H4 (cell line): Measurements from ENCODE around the gene BCAS3. TPM values are rescaled to one million over a fixed set of nuclear protein-coding genes. Genes with fewer than 3 reads are reported as not detected.

ENCODE experiments used
- DNase-seq: peaks from one replicate; pipeline ENCODE4 v3.0.0-alpha.2; 2015; ENCODE audit warnings: low spot score
- total RNA-seq: library from RNA; depleted of rRNA; stranded (reverse); fragments of >200 nt; shearing (Covaris generic); gene quantifications from 2 replicates; pipeline ENCODE4 v1.2.3, GENCODE V29; 2014

Gene BCAS3
- total RNA-seq, 1 experiment from 2014 or later = 10.2 TPM

DNA sequence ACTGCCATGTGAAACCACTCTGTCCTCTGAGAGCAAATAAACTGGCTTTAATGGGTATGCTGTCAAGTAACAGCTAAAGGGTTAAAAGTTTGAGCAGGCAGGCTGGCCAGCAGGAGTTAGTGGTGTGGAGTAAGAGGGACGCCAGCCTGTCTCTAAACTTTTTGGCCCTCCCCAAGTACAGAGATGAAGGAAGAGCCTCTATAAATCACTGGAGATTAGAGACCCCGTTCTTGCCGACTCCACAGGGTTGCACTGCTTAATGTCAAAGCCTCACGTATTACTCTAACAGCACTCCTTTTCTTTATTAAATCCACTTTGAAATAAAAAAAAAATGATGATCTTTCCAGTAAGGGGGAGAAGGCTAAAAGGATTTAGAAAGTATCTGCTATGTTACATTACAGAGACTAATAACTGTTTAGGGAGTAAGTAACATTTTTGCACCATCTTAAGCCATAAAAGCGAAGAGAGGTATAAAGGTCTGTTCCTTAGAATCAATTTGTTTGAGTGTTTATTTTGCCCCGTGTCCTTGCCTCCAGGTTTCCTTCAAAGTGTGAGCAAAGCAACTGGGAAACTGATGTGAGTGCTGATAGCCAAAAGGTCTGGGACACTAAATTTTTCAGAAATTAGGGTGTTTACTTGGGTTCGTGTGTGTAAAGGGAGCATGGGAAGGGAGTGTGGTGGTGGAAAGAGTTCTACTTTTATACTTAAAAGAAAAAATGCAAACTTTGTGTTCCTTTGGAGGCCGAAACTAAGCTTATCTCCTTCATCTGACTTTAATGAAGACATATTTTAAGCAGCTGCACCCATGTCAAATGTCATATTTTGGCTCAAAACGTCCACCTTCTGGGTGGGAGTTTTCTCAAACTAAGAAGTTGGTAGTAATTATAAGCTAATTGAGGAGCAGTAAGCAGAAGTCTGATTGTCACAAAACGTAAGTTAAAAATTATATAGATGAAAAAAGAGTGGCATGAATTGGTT, 612.0 kb downstream of the BCAS3 start:
- no peak for DNase-seq

- DNase-seq = no peak
Measured at GRCh38 chr17:61291451-61292285, 614.0 kb downstream of the BCAS3 start.

- no peak for DNase-seq
Measured at GRCh38 chr17:61294286-61294685, 616.6 kb downstream of the BCAS3 start.

- peak; percentile 42 for DNase-seq
Measured at GRCh38 chr17:61294777-61295176, 617.1 kb downstream of the BCAS3 start.

DNA sequence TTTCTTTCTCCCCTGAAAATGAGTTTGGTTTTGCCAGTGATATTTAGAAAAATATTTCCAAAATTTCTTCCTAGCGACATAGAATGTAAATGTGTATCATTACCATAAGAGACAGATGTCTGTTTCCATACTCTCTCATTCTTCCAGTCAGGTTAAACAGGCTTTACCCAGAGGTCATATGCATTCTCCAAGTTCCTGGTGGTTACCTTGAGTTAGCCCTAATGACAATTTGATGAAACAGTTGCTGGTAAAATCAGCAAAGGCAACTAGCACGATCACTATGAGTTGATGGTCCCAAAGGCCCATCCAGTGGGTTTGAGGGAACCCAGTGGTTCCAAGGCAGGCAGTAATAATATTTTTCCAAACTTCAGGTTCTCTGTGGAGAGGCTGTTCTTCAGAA, 618.4 kb downstream of the BCAS3 start:
- no peak for DNase-seq

GRCh38 chr17:61299517-61300513, 622.2 kb downstream of the BCAS3 start:
- DNase-seq = no peak

DNA sequence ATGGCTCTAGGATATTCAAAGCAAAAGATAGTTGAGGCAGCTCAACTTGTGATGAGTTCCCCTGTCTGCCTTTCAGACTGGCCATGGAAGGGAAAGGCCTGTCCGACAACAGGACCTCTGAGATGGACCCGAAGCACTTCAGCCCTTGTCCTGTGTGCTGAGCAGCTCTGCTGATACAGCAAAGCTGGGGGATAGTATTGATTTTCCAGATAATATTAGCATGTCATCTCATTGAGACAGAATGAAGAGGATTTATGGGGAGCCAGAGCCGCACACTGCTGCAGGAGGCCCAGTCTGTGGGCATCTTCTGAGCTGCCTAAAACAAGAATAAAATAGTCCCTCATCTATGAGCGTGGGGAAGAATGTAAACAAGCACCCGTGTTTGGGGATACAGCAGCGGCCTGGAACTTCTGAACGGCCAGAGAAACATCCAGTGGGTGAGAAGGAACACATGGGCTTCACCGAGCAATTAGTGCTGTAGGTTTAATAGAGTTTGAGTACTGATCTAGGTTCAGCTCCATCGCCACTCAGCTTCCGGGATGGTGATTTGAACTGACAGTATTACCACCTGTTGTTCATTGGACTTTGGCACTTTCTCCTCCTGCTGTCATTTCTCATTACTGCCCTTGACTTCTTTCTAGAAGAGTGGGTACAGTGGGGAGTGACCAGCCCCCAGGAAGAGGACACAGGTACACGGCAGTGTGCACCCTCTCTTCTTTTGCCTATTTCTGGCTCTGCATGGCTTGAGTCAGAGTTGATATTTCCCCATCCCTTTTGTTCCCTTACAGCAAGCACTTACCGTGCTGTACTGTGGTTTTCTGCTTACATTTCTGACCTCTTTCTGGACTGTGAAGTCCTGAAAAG, 625.5 kb downstream of the BCAS3 start:
- no peak for DNase-seq

- no peak for DNase-seq
Measured at GRCh38 chr17:61303817-61304096, 626.1 kb downstream of the BCAS3 start.

DNA sequence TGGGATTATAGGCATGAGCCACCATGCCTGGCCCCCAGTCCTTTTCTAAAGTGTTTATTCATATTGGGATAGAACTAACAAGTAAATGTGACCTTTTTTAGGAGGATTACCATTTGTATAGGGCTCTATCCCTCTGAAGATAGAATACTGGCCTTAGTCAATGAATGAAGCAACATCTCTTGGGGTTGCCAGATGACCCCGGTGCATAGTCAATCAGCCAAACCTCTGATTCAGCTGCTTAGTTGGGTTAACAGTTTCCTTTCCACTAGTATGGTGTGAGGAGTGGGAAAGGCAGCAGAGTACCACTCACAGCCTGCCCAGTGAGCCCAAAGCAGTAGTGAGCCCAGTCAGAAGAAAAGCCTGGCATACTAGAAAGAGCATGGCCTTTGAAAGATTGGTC, 627.4 kb downstream of the BCAS3 start:
- DNase-seq = no peak

DNA sequence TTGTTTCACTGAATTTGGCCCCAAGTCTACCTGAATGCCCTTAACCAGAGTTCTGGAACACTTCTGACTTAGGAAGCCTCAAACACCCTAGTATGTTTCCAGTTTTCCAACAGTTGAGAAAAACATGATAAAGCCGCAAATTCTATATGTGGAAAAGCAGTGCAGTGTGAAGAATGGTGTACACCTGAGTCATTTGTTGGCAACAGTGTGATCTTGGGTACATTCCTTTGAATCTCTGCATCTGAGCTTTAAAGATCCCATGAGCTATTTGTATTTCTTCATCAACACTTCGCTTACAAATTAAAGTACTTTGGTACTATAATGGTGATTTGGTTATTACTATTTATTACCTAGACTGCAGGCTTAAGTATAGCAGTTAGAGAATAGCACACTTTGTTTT, 628.4 kb downstream of the BCAS3 start:
- no peak for DNase-seq

DNA sequence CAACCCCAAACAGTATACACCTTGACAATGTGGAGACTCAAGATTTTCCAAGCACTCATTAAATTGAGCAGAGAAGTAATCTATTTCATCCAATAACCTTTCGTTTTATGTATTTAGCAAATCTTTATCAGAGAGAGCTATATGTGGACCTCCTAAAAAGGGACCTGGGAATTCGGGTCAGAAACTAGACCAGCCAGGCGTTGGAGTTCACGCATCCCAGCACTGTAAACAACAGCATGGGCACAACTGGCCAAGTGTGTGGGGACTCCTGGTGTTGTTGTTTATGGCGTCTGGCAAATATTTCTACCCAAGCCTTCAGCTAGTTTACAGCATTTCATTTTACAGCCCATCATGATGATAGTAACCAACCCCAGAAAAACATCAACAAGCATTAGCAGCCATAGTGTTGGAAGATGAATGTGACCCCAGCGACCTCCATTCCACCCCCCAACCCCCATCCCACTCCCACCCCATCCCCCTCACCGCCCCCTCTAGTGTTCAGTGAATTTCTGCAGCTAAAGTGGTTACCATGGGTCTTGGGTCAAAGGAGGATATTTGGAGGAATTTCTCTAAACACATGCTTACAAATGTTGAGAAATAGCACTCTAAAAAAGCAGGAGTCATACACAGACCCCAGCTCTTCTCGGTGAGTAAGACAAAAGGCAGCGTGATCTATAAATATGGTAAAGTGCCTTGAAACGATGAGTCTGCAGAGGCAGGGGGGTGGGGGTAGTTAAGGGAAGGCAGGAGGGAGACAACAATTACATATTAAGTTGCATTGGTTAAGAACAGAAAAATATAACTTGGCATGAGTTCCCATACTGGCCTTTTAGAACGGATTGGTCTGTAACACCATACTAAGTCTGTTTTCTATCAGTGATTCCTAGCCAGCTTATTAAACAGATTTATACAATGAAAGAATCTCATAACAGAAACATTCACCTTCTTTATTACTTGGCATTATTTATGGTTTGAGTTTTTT, 630.5 kb downstream of the BCAS3 start:
- DNase-seq = peak; percentile 86

- DNase-seq = no peak
Measured at GRCh38 chr17:61309362-61310256, 632.0 kb downstream of the BCAS3 start.

DNA sequence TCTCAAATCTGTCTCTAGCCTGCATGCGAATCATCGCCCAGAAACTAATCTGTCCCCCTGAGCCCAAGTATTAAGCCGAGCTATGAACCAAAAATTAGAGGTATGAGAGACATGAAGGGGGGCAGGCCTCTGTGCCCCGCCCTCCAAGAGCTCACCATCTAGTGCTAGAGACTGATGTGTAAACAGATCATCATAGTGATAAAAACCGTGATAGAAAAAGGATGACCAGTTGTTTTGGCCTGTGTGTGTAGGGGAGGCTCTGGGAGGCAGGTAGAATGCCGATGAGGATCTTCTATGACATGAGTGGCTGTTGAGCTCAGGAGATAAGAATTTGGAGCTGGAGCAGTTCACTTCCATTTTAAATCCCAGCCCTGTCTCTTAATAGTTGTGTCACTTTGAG, 632.9 kb downstream of the BCAS3 start:
- no peak for DNase-seq

DNA sequence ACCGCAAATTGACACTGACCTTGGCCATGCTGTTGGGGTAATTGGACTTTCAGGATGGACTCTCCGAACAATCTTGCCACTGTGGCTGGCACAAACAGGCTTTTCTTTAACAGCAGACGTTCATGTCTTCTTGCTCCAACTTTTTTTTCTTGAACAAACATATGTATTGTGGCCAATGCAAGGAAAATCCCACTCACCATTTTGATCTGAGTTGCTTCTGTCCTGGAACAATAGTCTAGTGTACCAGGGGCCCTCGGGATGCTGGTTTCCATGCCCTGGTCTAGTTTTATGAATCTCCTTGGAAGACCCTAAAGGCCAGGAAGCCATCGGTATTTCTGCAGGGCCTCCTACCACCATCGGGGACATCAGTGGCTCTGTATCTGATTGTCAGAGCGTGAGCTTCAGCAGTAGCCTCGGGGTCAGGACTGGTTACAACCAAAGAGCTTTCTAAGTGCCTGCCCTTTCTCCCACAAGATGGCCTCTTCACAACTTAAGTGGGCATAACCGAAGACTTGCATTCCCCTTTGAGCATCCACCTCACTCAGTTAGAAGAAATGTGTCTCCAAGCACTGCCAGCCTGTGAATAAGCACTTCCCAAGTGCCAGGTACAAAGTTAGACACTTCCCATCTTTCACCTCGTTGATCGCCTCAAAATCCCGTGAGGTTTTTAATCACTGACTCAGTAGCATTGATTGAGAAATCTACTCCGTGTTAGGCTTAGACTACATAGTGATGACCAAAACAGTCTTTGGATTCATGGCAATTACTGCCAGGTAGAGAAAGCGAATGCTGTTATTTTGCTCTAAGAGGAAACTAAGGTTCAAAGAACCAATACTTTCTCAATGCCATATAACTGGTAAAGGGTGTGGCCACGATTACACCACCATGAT, 635.0 kb downstream of the BCAS3 start:
- no peak for DNase-seq

- no peak for DNase-seq
Measured at GRCh38 chr17:61313461-61314326, 636.0 kb downstream of the BCAS3 start.

DNA sequence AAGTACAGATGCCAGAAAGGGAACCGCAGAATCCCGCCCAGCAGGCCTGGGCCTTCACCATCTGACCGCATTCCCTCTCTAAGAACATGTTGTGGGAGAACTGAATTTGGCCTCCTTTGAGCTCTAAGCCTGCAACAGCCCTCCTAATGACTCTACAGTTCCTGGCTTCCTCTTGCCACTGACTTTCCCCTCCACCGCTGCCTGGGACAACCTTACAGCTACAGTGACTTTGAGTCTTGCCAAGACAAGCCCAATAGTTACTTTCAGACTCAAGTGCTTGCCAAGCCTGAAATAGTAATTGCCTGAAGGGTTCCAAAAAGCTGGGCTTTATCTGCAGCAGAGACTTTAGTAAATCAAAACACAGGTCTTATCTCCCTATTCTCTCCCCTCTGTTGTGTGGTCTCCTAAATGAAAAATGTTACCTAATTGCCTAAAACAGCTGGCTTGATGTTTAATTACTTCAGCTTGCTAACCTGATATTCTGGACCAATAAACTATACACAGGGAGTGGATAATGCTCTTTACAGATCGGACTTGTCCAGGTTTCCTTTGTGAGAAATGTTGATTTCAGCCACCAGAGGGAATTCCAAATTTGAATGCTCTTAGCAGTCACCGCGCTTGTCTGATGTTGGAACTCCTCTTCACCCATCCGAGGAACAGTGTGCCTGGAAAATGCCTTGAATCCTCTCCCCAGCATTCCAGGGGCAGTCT, 636.9 kb downstream of the BCAS3 start:
- peak; percentile 89 for DNase-seq
